Measurements from ENCODE around the gene PCYT2. TPM values are rescaled to one million over a fixed set of nuclear protein-coding genes. Genes with fewer than 3 reads are reported as not detected.
A peak's percentile ranks its signal among the peaks of the same experiment; 100 is the strongest.

The PCYT2 gene
- total RNA-seq, 2 experiments from 2014 or later: 18.7 to 18.9 TPM

DNA sequence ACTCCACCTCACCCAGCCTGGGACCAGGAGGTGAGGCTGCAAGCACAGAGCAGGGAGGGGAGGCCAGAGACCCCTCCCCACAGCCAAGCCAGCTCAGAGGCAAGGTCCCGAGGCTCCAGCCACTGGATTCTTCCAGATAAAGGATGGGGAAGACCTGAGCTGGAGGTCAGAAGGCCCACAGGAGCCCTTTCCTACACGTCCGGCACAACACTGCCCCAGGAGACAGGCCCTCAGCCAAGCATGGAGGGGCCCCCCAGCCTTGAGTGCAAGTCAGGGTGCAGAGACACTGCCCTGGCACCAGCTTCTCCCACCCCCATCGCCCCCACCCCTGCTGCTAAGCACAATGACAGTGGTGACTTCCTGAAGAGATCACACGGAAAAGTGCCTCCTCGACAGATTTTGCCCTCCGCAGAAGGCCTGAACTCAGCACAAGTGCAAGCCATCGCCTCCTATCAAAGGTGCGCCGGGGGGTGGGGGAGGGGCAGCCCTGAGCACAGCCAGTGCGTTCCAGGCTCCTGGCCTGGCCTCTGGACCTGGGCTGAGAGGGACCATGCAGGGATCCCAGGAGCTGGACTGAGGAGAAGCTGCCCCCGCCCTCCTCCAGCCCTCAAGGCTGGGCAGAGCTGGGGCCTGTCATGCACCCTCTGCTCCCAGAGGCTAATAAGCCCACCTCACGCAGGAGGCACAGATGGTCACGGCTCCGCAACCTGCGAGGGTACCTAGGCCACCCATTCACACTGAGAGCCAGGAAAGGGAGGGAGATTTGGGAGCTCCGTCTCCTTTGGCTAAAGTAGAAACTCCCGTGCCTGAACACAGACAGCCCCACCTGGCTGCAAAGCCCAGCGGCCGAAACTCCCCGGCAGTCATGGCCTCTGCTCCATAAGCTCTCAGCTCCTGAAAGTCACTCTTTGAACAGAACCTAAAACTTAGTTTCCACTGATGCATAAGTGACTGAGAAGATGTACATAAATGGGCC is 13.6 kb upstream of the PCYT2 start:
- H3K27me3 ChIP-seq (ENCODE audit: control insufficient read depth in 1 of 2, insufficient read depth in 2 of 2, low read length in 2 of 2): peaks cover 16 to 17% of the 10 kb centered on the region in 2 experiments
- peak in 5 of 14 experiments; percentile 33 to 63 (median 49) for DNase-seq
- H3K27me3 Mint-ChIP-seq: peaks cover 5% of the 10 kb centered on the region
- POLR2A ChIA-PET: interaction anchor here (0.7 to 3.5 kb wide), 4 partner anchors 8 to 222 kb away, joined by 3 to 26 read pairs (median 3); partner anchors contain the start of gene SIRT7
- no peaks in the 10 kb centered on the region for H3K9me3 ChIP-seq (ENCODE audit: control insufficient read depth in 1 of 2, insufficient read depth in 1 of 2, low read length in 2 of 2)
- H3K9me3 Mint-ChIP-seq: no peaks in the 10 kb centered on the region
- H3K4me3 Mint-ChIP-seq: peak overlapping the region; percentile 77
- TF ChIP-seq, protein P1, sequence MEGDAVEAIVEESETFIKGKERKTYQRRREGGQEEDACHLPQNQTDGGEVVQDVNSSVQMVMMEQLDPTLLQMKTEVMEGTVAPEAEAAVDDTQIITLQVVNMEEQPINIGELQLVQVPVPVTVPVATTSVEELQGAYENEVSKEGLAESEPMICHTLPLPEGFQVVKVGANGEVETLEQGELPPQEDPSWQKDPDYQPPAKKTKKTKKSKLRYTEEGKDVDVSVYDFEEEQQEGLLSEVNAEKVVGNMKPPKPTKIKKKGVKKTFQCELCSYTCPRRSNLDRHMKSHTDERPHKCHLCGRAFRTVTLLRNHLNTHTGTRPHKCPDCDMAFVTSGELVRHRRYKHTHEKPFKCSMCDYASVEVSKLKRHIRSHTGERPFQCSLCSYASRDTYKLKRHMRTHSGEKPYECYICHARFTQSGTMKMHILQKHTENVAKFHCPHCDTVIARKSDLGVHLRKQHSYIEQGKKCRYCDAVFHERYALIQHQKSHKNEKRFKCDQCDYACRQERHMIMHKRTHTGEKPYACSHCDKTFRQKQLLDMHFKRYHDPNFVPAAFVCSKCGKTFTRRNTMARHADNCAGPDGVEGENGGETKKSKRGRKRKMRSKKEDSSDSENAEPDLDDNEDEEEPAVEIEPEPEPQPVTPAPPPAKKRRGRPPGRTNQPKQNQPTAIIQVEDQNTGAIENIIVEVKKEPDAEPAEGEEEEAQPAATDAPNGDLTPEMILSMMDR (IDR thresholded peaks at IDR 0.05): no peak
- H3K4me3 ChIP-seq (ENCODE audit: low read length): no peak overlapping the region
- H3K4me1 ChIP-seq (ENCODE audit: insufficient read depth, low read length): peaks cover 55% of the 10 kb centered on the region
- peak overlapping the region in 1 of 2 donors; percentile 13 for H3K27ac ChIP-seq (ENCODE audit: low read depth in 1 of 2, low read length in 2 of 2)
- intact Hi-C loops (cut with DNase I, micrococcal nuclease): loop anchor here (5.0 kb wide), 3 partner anchors 33 to 223 kb away; partner anchors contain the start of genes ALYREF (in 1 of the 2), ANAPC11 (in 1 of the 2), ARHGDIA (in 1 of the 2) and MRPL12 (in 1 of the 2)
- ATAC-seq (ENCODE audit: poor library complexity): no peak
- peaks cover 4% of the 10 kb centered on the region for H3K36me3 ChIP-seq (ENCODE audit: insufficient read depth, low read length)
- peaks cover 20% of the 10 kb centered on the region for H3K4me1 Mint-ChIP-seq (ENCODE audit: low read depth)
- H3K36me3 Mint-ChIP-seq (ENCODE audit: low read depth): peaks cover 4% of the 10 kb centered on the region
- CTCF ChIA-PET: interaction anchor here (1.2 to 3.9 kb wide), 2 partner anchors 35 kb away, joined by 3 to 16 read pairs; no protein-coding TSS in a partner anchor
- H3K27ac Mint-ChIP-seq: peak overlapping the region; percentile 33

DNA sequence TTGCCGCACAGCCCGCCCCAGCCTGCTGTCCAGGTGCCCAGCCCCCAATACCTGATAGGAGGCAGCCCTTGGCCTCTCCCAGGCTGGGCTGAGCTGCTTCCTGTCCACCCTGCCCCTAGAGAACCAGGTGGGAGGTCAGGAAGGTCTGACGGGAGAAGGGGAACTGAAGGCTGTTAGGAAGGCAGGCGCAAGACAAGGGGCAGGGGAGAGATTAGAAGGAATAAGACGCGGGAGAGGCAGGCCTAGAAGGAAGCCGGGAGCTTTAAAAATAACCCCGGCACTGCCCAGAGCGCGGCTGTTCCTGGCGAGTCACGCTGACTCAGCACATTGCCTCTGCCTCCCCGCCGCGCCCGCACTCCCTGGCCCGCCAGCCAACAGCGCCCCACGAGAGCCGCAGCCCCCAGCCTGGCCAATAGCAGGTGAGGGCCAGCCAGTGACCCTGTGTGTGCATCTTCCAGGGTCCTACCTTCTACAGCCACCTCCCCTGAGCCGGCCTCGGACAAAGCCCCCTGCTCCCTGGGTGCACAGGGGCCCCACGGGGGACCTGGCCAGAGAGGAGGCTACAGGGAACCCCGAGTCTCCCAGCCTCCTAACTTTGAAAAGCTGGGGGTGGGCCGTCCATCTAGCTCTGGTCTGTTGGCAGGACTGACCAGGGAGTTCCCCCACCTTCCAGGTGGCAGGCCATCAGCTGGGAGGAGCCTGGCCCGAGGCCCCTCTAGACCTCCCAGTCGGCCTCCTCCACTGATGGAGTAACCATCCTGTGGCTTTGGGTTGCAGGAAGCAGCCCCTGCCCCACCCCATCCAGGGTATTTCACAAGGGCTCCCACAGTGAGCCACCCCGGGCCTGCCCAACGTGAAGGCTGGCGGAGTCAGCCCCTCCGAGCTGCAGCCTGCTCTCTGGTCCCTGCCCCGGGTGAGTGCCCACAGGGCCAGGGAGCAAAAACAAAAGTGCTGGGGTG is 12.4 kb upstream of the PCYT2 start:
- Mint-ChIP-seq H3K27ac (no peak overlapping the region), H3K9me3 (no peaks in the 10 kb centered on the region), H3K4me1 (ENCODE audit: low read depth) (peaks cover 21% of the 10 kb centered on the region), H3K4me3 (peak overlapping the region; percentile 68), H3K36me3 (ENCODE audit: low read depth) (peaks cover 4% of the 10 kb centered on the region), H3K27me3 (no peaks in the 10 kb centered on the region)
- intact Hi-C loops (cut with DNase I, micrococcal nuclease): no loop called here
- peaks cover 55% of the 10 kb centered on the region for H3K4me1 ChIP-seq (ENCODE audit: insufficient read depth, low read length)
- peaks cover 4% of the 10 kb centered on the region for H3K36me3 ChIP-seq (ENCODE audit: insufficient read depth, low read length)
- ATAC-seq (ENCODE audit: poor library complexity): no peak
- H3K27ac ChIP-seq (ENCODE audit: low read depth in 1 of 2, low read length in 2 of 2): no peak overlapping the region
- TF ChIP-seq, protein P1 (IDR thresholded peaks at IDR 0.05): no peak
- H3K4me3 ChIP-seq (ENCODE audit: low read length): peak overlapping the region; percentile 8
- ChIA-PET CTCF (interaction anchor here (1.2 kb wide), 1 partner anchor 36 kb away, joined by 3 read pairs; no protein-coding TSS in a partner anchor), POLR2A (interaction anchor here (0.7 kb wide), 1 partner anchor 62 kb away, joined by 3 read pairs; no protein-coding TSS in a partner anchor)
- DNase-seq: peak in 2 of 14 experiments; percentile 57 to 62
- H3K27me3 ChIP-seq (ENCODE audit: control insufficient read depth in 1 of 2, insufficient read depth in 2 of 2, low read length in 2 of 2): peaks cover 4 to 7% of the 10 kb centered on the region in 2 experiments
- no peaks in the 10 kb centered on the region for H3K9me3 ChIP-seq (ENCODE audit: control insufficient read depth in 1 of 2, insufficient read depth in 1 of 2, low read length in 2 of 2)

Measured in CD4-positive, alpha-beta T cell (primary cell).